Lower leg skin (tissue), 4 donors: Measurements from ENCODE around the gene EGFL8. TPM values are rescaled to one million over a fixed set of nuclear protein-coding genes. Genes with fewer than 3 reads are reported as not detected.

ENCODE experiments used
- DNase-seq, 2 donors: peaks; one replicate each; pipeline ENCODE4 v3.0.0-alpha.2; 2019; ENCODE audit warnings: low spot score in 2 of 2
- H3K4me3 ChIP-seq: fragments of 200-600 bp; sonication (generic); 2 replicates; pipeline ENCODE4 v1.5.1; 2017; ENCODE audit warnings: mild to moderate bottlenecking, low read depth; ENCODE audit not compliant: poor library complexity, severe bottlenecking
- CTCF ChIP-seq, 3 donors: fragments of 450-650 bp; IDR thresholded peaks; one replicate each; pipeline ENCODE4 v1.5.1; 2016; ENCODE audit warnings: antibody characterized with exemption in 3 of 3, mild to moderate bottlenecking in 3 of 3, moderate library complexity in 2 of 3
- POLR2A ChIP-seq, 2 donors: fragments of 450-650 bp; IDR thresholded peaks; one replicate each; pipeline ENCODE4 v1.6.1; 2016 to 2017; ENCODE audit warnings: antibody characterized with exemption in 2 of 2, mild to moderate bottlenecking in 1 of 2, moderate library complexity in 1 of 2
- WGBS, 2 donors: methylation state at CpG; one replicate each; pipeline ENCODE4 v1.1.5; 2018; 5-methylcytosine and 5-hydroxymethylcytosine counted together
- intact Hi-C: fragments of 100-400 bp; cut with DNase I; formaldehyde crosslinking; loops from one replicate; pipeline ENCODE4 v1.15.0; 2023; ENCODE audit warnings: low total_unique reads
- total RNA-seq, 4 donors: library from RNA; depleted of rRNA; stranded (reverse); fragments of >200 nt; gene quantifications; one replicate each; pipeline ENCODE4 v1.1.0, GENCODE V29; 2016

Gene EGFL8
- total RNA-seq, 4 donors from 2014 or later, result 12.5 to 40.8 (median 18.6) TPM

- no peak for TF ChIP-seq CTCF (IDR thresholded peaks at IDR 0.05)
- TF ChIP-seq POLR2A (IDR thresholded peaks at IDR 0.05), result no peak
- peak overlapping the region; percentile 53 for H3K4me3 ChIP-seq
- intact Hi-C loops, result no loop called here
- whole genome bisulfite sequencing, 2 donors, result 3 to 4% methylated on average over 10 of the region's 10 CpGs
- DNase-seq, result no peak
These were observed 24.8 kb downstream of the EGFL8 start for GRCh38 chr6:32189069-32189741.

- DNase-seq, result no peak
- TF ChIP-seq CTCF (IDR thresholded peaks at IDR 0.05), result no peak
- no peak for TF ChIP-seq POLR2A (IDR thresholded peaks at IDR 0.05)
- 0 to 12% methylated on average over 4 to 5 of the region's 23 CpGs for WGBS, 2 donors
- peak overlapping the region; percentile 53 for H3K4me3 ChIP-seq
- intact Hi-C loops, result loop anchor here (10.0 kb wide), 1 partner anchor 65 kb away; the partner anchor contains the start of gene ATF6B
These were observed 25.3 kb downstream of the EGFL8 start for GRCh38 chr6:32189742-32190053.

- 1 to 5% methylated on average over 17 to 22 of the region's 23 CpGs for WGBS, 2 donors
- DNase-seq, result peak; percentile 94 to 98
- peak within 1 kb of the TSS; percentile 53 for H3K4me3 ChIP-seq
- intact Hi-C loops, result loop anchor here (10.0 kb wide), 1 partner anchor 65 kb away; the partner anchor contains the start of gene ATF6B
- TF ChIP-seq POLR2A (IDR thresholded peaks at IDR 0.05), result peak in 1 of 2 donors; percentile 69
- TF ChIP-seq CTCF (IDR thresholded peaks at IDR 0.05), result no peak
These were observed 25.9 kb downstream of the EGFL8 start, which contains the start of gene PBX2 for GRCh38 chr6:32190054-32190851. TSS of gene PBX2 (minus strand) at chr6:32190202. CDS start at chr6:32189915, 287 bp downstream.

- intact Hi-C loops, result loop anchor here (10.0 kb wide), 1 partner anchor 66 kb away; the partner anchor contains the start of gene ATF6B
- H3K4me3 ChIP-seq, result no peak overlapping the region
- DNase-seq, result no peak
- WGBS, 2 donors, result 70 to 81% methylated on average over 8 of the region's 8 CpGs
- no peak for TF ChIP-seq POLR2A (IDR thresholded peaks at IDR 0.05)
- no peak for TF ChIP-seq CTCF (IDR thresholded peaks at IDR 0.05)
These were observed 26.7 kb downstream of the EGFL8 start for GRCh38 chr6:32190911-32191677.

GRCh38 chr6:32191696-32192607, 27.6 kb downstream of the EGFL8 start:
- TF ChIP-seq CTCF (IDR thresholded peaks at IDR 0.05) (no peak), POLR2A (IDR thresholded peaks at IDR 0.05) (no peak)
- no peak overlapping the region for H3K4me3 ChIP-seq
- WGBS, 2 donors, result 68 to 71% methylated on average over 15 of the region's 15 CpGs

More at GRCh38 chr6:32191696-32192607, 27.6 kb downstream of the EGFL8 start:
- intact Hi-C loops, result loop anchor here (10.0 kb wide), 1 partner anchor 67 kb away; the partner anchor contains the start of gene ATF6B
- DNase-seq, result no peak
